B cell (primary cell): ENCODE measurements around the gene PUM1.

Experiments used
- CTCF ChIP-seq: fragments of 200-600 bp; IDR thresholded peaks from one replicate; pipeline ENCODE4 v1.8.0; 2022; ENCODE audit warnings: antibody characterized with exemption, mild to moderate bottlenecking
- EZH2 ChIP-seq: IDR thresholded peaks from 2 replicates; pipeline ENCODE4 v1.6.1; 2012; ENCODE audit warnings: borderline replicate concordance, low read depth, mild to moderate bottlenecking, moderate library complexity, low read length; ENCODE audit not compliant: insufficient read depth, poor library complexity, severe bottlenecking

GRCh38 chr1:30884723-30885122, 180.8 kb downstream of the PUM1 start:
- TF ChIP-seq CTCF (no peak), EZH2 (no peak)
